ENCODE data around the gene DLGAP5. TPM values are rescaled to one million over a fixed set of nuclear protein-coding genes. Genes with fewer than 3 reads are reported as not detected.
A peak's percentile ranks its signal among the peaks of the same experiment; 100 is the strongest.

The DLGAP5 gene
- total RNA-seq, 1 donor from 2014 or later, result not detected

- TF ChIP-seq, protein P1, sequence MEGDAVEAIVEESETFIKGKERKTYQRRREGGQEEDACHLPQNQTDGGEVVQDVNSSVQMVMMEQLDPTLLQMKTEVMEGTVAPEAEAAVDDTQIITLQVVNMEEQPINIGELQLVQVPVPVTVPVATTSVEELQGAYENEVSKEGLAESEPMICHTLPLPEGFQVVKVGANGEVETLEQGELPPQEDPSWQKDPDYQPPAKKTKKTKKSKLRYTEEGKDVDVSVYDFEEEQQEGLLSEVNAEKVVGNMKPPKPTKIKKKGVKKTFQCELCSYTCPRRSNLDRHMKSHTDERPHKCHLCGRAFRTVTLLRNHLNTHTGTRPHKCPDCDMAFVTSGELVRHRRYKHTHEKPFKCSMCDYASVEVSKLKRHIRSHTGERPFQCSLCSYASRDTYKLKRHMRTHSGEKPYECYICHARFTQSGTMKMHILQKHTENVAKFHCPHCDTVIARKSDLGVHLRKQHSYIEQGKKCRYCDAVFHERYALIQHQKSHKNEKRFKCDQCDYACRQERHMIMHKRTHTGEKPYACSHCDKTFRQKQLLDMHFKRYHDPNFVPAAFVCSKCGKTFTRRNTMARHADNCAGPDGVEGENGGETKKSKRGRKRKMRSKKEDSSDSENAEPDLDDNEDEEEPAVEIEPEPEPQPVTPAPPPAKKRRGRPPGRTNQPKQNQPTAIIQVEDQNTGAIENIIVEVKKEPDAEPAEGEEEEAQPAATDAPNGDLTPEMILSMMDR (IDR thresholded peaks at IDR 0.05), result no peak
- Histone ChIP-seq H3K4me3 (no peak overlapping the region), H3K36me3 (no peaks in the 10 kb centered on the region), H3K4me1 (peaks cover 18 to 28% of the 10 kb centered on the region in 2 donors), H3K27me3 (no peaks in the 10 kb centered on the region), H3K27ac (peak overlapping the region; percentile 89 to 98), H3K9me3 (no peaks in the 10 kb centered on the region)
- intact Hi-C loops (cut with DNase I), result loop anchor here (1.0 kb wide), 1 partner anchor 21 kb away; the partner anchor contains the start of gene LGALS3
- DNase-seq (ENCODE audit: low spot score in 2 of 2), result peak; percentile 76 to 96
These were observed 83.4 kb downstream of the DLGAP5 start for GRCh38 chr14:55107766-55108554.

- no peaks in the 10 kb centered on the region for H3K27me3 ChIP-seq
- no peaks in the 10 kb centered on the region for H3K9me3 ChIP-seq
- DNase-seq (ENCODE audit: low spot score in 2 of 2), result no peak
- H3K36me3 ChIP-seq, result no peaks in the 10 kb centered on the region
- H3K4me3 ChIP-seq, result no peak overlapping the region
- peaks cover 24 to 42% of the 10 kb centered on the region in 2 donors for H3K4me1 ChIP-seq
- H3K27ac ChIP-seq, result peak overlapping the region; percentile 28 to 84
- intact Hi-C loops (cut with DNase I), result no loop called here
- TF ChIP-seq, protein P1 (IDR thresholded peaks at IDR 0.05), result no peak
These were observed 85.4 kb downstream of the DLGAP5 start for GRCh38 chr14:55105991-55106390.

DNA sequence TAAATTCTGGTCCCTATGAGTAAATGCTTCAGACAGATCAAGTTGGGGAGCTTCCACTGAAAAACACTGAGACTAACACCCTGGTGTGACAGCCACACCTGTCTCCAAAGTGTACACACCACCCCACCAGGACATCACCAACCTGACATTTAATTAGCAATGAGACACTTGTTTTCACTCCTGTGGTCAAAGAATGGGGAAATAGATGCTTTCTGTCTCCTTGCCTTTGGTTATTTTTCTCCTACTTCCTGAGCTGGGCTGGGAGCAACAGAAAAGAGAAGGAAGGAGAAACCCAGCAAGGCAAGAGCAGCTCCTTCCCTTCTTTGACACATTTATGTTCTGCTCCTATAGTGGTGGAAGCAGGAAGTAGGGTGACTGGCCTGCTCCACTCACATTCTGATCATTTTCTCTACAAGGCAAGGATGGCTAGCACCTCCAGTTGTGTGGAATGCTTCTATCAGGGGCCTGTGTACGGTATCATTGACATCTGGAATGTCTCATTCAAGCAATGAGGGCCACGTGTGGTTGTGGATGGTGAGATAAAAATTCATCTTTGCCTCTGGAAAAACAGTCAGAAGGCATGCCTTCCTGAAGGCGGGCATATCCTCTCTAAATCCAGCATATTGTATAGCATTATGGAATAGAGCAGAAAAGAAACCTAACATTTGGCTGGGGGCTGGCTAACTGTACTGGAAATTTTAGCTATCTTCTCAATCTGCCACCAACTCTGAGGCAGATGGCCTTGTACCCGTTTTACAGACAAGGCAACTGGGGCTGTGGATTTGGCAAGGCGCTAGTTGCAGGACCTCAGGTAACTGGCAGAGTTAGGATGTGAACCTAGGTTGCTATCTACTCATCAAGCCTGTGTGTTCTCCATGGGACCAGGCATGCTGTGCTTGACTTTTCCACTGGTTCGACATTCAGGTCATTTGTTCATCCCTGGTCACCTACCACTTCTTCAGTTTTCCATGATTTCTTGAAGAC lies 87.1 kb downstream of the DLGAP5 start:
- Histone ChIP-seq H3K4me3 (no peak overlapping the region), H3K27ac (peak overlapping the region; percentile 73 to 84), H3K9me3 (no peaks in the 10 kb centered on the region), H3K27me3 (no peaks in the 10 kb centered on the region), H3K4me1 (peaks cover 24 to 42% of the 10 kb centered on the region in 2 donors), H3K36me3 (no peaks in the 10 kb centered on the region)
- intact Hi-C loops (cut with DNase I), result loop anchor here (2.0 to 5.0 kb wide), 2 partner anchors 31 to 52 kb away; partner anchors contain the start of gene MAPK1IP1L
- no peak for DNase-seq (ENCODE audit: low spot score in 2 of 2)
- TF ChIP-seq, protein P1 (IDR thresholded peaks at IDR 0.05), result no peak

GRCh38 chr14:55103005-55103640 lies 88.3 kb downstream of the DLGAP5 start:
- TF ChIP-seq, protein P1 (IDR thresholded peaks at IDR 0.05), result no peak
- Histone ChIP-seq H3K4me3 (no peak overlapping the region), H3K9me3 (no peaks in the 10 kb centered on the region), H3K27ac (peak overlapping the region; percentile 73 to 84), H3K4me1 (peaks cover 21 to 38% of the 10 kb centered on the region in 2 donors), H3K27me3 (no peaks in the 10 kb centered on the region), H3K36me3 (no peaks in the 10 kb centered on the region)
- peak in 1 of 2 donors; percentile 83 for DNase-seq (ENCODE audit: low spot score in 2 of 2)
- intact Hi-C loops (cut with DNase I), result loop anchor here (2.0 to 5.0 kb wide), 2 partner anchors 30 to 51 kb away; partner anchors contain the start of gene MAPK1IP1L

DNA sequence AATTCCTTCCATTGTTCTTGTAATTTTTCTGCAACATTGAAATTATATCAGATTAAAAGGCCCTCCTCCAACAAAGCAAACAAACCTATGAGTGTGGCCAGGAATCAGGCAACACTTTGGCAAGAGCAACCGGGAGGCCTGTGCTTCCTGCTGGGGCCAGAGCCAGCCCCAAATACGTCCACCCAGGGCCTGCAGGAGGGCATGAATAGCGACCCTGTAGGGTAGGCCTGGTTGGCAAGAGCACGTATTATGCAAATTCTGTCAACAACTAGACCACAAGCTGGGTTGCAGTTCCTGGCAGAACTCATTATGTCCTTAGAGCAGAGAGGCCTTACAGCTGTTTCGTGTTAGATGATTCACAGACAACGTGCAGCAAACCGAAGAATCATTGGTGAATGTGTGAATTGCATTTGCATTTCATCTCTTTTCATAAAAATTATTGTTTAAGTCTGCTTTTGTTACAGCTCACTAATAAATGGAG lies 89.2 kb downstream of the DLGAP5 start:
- TF ChIP-seq, protein P1 (IDR thresholded peaks at IDR 0.05), result no peak
- Histone ChIP-seq H3K9me3 (no peaks in the 10 kb centered on the region), H3K4me3 (no peak overlapping the region), H3K27me3 (no peaks in the 10 kb centered on the region), H3K27ac (peak overlapping the region; percentile 73 to 84), H3K4me1 (peaks cover 18 to 30% of the 10 kb centered on the region in 2 donors), H3K36me3 (no peaks in the 10 kb centered on the region)
- DNase-seq (ENCODE audit: low spot score in 2 of 2), result peak; percentile 53 to 86
- intact Hi-C loops (cut with DNase I), result loop anchor here (2.0 to 5.0 kb wide), 2 partner anchors 29 to 50 kb away; partner anchors contain the start of gene MAPK1IP1L

All from ascending aorta (tissue), 2 donors.